GM12874 (cell line): ENCODE data around the gene MACROD1.

Experiments used
- CTCF ChIP-seq: IDR thresholded peaks from 2 replicates; pipeline ENCODE4 v1.5.1; 2011; ENCODE audit warnings: low read depth, mild to moderate bottlenecking, control low read depth, low read length, moderate library complexity; ENCODE audit not compliant: insufficient read depth

Gene MACROD1

DNA sequence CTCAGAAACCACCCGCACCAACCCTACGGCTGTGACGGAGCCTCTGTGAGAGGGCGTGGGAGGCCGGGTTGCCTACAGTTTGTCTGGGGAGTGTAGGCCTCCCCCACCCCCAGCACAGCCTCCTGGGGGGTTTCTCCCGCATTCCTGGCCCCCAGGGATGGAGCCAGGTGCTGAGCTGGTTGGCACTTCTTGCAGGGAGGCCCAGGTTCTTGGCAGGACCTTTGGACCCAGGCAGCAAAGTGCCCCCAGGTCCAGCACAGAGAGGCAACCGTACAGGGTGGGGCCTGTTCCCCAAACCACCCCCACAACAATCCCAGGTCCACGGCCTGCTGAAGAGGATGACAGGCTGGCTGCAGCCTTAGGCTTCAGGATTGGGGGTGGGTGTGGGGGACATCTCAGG, 36.5 kb downstream of the MACROD1 start:
- no peak for TF ChIP-seq CTCF

- no peak for TF ChIP-seq CTCF
These were observed 37.5 kb downstream of the MACROD1 start for GRCh38 chr11:64128255-64129006.

DNA sequence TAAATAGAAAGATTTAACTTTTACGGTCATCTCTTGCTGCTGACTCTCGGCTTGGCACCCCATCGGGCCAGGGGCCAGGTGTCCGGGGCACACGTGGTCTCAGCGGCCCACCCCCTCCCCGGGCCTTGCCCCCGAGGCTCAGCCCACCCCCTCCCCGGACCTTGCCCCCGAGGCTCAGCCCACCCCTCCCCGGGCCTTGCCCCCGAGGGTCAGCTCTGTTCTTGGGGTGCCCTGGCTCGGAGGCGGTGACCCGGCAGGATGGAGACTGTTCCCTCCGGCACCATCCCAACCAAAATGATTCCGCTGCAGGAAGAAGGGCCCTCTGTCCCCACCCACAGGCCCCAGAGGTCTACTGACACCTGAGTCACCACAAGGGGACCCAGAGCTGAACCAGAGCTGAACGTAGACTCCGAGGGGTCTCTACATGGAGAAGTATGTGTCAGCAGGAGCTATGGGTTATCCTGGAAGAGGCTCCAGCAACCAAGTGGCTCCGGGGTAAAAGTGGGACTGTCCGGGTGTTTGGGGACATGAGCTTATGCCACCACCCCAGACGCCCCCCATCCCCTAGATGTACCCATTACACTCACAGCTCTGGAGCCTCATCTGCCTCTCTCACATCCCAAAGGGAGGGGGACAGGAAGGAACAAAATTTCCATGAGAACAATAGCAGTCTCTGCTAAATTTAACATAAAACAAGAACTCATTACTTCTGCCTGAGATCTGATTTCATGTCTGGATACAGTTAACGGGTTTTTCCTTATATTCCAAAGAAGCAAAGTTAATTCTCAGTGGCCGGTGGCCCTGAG, 38.4 kb downstream of the MACROD1 start:
- no peak for TF ChIP-seq CTCF

DNA sequence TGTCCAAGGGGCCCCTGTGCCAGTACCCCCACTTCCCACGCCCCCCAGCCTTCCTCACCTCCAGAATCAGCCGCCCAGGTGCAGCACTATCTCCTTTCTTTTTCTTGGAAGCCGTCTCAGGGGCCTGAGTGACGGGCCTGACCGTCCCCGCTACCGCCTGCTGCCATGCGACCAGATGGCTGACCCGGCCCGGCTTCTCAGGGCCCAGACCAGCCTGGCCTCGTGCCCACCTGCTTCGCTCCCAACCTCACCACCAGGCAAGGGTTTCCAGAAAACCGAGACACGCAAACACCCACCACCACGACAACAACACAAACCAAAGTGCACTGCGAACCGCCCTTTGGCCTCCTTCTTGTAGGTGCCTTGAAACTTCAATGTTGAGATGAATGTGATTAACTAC, 39.1 kb downstream of the MACROD1 start:
- TF ChIP-seq CTCF, result no peak

DNA sequence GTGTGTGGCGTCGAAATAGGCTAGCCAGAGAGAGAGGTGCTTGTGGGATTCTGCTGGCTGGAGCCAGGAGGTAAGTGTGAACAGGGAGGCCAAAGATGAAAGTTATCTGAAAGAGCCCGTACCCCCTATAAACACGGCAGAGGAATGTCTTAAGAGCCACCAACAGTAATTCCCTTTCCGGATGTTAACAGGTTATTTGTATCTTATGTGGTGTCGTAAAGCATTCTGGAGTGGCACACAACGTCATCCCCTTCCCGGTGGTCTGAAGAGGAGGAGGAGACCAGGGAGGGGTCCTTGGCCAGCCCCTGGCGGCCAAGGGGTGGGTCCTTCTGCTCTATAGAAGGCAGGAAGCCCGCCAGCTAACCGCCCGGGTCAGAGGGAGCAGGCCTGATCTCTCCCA, 39.5 kb downstream of the MACROD1 start:
- no peak for TF ChIP-seq CTCF

DNA sequence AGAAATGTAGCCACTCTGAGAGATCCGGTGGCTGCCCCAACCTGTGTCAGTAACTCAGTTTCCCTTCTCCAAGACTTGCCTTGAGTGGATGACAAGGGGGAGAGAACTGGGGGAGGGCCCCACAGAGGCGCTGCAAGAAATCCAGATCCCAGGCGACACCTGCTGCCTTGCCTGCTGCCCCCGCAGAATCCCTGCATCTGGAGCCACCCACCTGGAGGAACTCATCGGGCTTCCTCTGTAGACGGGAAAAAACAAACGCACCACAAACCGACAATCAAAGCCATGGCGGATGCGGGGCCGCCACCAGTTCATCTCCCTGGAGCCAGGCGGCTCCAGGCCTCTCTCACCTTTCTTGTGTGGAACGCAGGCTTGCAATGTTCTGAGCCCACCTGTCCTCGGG, 40.2 kb downstream of the MACROD1 start:
- no peak for TF ChIP-seq CTCF

GRCh38 chr11:64124147-64124546, 41.8 kb downstream of the MACROD1 start:
- no peak for TF ChIP-seq CTCF
